GM18505 (cell line): Measurements from ENCODE around the gene FURIN.

Source experiments
- ATAC-seq: cut with Tn5 transposase; IDR thresholded peaks from one replicate; pipeline ENCODE4 v1.9.1; 2021; ENCODE audit not compliant: unreplicated experiment
- POLR2A ChIP-seq: IDR thresholded peaks from 4 replicates; pipeline ENCODE4 v1.6.1; 2011; ENCODE audit warnings: borderline replicate concordance; ENCODE audit not compliant: insufficient read depth, insufficient read length; ENCODE audit errors: extremely low read depth

FURIN gene

GRCh38 chr15:90877996-90878395 is 9.6 kb downstream of the FURIN start:
- no peak for TF ChIP-seq POLR2A

GRCh38 chr15:90878660-90879059 is 10.3 kb downstream of the FURIN start:
- no peak for TF ChIP-seq POLR2A
- no peak for ATAC-seq

More at GRCh38 chr15:90877996-90878395, 9.6 kb downstream of the FURIN start:
- no peak for ATAC-seq

- no peak for ATAC-seq
These were observed 11.5 kb downstream of the FURIN start for GRCh38 chr15:90879730-90880366.

GRCh38 chr15:90880381-90881145 is 12.2 kb downstream of the FURIN start:
- no peak for TF ChIP-seq POLR2A
- no peak for ATAC-seq

More at GRCh38 chr15:90879730-90880366, 11.5 kb downstream of the FURIN start:
- TF ChIP-seq POLR2A: no peak

- ATAC-seq: no peak
- TF ChIP-seq POLR2A: no peak
These were observed 13.0 kb downstream of the FURIN start for GRCh38 chr15:90881181-90881977.

GRCh38 chr15:90881978-90882721 is 13.8 kb downstream of the FURIN start:
- ATAC-seq: no peak
- TF ChIP-seq POLR2A: no peak

- TF ChIP-seq POLR2A: no peak
- no peak for ATAC-seq
These were observed 14.6 kb downstream of the FURIN start for GRCh38 chr15:90882781-90883525.

- TF ChIP-seq POLR2A: no peak
- ATAC-seq: no peak
These were observed 15.2 kb downstream of the FURIN start for GRCh38 chr15:90883526-90883975.

- peak; percentile 68 for TF ChIP-seq POLR2A
- ATAC-seq: peak; percentile 40
These were observed 15.8 kb downstream of the FURIN start, which contains the start of gene FES for GRCh38 chr15:90883976-90884718. Gene FES, plus strand, starts transcription at chr15:90884504. Its CDS starts 542 bp downstream, at chr15:90885046.

GRCh38 chr15:90884719-90885431 is 16.5 kb downstream of the FURIN start:
- no peak for ATAC-seq
- TF ChIP-seq POLR2A: no peak
